HG02588 (cell line): Measurements from ENCODE around the gene NBAS.
"Not testable (repeated sequence)": the region's sequence is repeated elsewhere in the genome, so short reads cannot be mapped to it uniquely, and the experiment has no call there.

Source experiments
- ATAC-seq: cut with Tn5 transposase; IDR thresholded peaks from one replicate; pipeline ENCODE4 v1.9.1; 2021; ENCODE audit warnings: mild to moderate bottlenecking, moderate library complexity; ENCODE audit not compliant: unreplicated experiment

The NBAS gene

DNA sequence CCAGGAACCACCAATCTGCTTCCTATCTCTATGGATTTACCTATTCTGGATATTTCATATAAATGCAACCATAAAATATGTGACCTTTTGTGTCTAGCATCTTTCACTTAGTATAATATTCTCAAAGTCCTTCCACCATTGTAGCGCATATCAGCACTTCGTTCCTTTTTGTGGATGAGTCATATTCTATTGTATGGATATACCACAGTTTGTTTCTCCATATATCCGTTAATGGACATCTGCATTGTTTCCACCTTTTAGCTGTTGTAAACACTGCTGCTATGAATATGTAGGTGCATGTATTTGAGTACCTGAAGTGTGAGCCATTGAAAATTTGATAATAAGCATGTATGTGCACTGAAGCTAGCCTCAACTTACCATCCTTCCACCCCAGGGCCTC lies 80.1 kb downstream of the NBAS start:
- no peak for ATAC-seq

- ATAC-seq, result no peak
Measured at GRCh38 chr2:15480552-15480951, 80.6 kb downstream of the NBAS start.

- no peak for ATAC-seq
Measured at GRCh38 chr2:15472876-15473275, 88.3 kb downstream of the NBAS start.

DNA sequence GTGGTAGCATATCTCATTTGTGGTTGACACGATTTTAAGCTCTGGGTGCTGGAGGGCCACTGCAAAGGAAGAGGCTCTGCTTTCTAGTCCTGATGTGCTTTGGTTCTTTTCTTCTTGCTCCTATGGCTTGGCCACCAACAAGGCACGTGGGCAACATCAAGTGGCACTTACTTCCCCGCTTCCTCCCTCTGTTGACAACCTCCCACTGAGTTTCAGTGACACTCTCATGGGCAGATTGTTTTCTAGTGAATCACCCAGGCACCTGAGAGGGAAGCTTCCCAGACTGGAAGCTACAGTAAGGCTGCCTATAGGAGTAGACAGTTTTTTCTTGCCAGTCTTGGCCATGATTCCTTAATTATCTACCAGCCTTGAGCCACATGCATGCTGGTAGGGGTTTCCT lies 89.0 kb downstream of the NBAS start:
- ATAC-seq, result no peak

GRCh38 chr2:15471606-15472005 lies 89.5 kb downstream of the NBAS start:
- ATAC-seq, result no peak

DNA sequence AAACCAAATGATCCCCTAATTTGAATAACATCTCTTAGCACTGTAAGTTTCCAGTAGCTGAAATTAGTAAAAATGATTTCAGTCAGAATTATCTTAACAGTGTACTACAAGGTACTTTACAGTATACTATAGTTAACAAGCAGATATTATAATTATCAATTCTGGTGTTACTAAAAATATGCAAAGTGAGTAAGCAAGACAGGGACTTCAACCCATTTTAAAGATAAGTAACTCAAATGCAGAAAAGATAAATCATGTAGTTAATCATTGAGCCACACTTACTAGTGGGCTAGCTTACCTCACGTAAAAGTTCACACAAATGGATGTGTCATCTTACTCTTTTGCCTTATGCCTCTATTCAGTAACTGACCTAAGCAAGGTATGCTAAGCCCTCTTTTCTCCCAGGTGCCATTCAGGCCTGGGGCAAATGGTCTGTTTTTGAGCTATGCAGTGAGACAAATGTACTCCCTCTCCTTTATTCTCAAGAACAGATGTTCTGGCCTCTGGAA lies 101.0 kb downstream of the NBAS start:
- ATAC-seq, result no peak

GRCh38 chr2:15458277-15458676 lies 102.9 kb downstream of the NBAS start:
- ATAC-seq, result no peak

GRCh38 chr2:15457868-15458267 lies 103.3 kb downstream of the NBAS start:
- ATAC-seq, result no peak

GRCh38 chr2:15456352-15456751 lies 104.8 kb downstream of the NBAS start:
- no peak for ATAC-seq

DNA sequence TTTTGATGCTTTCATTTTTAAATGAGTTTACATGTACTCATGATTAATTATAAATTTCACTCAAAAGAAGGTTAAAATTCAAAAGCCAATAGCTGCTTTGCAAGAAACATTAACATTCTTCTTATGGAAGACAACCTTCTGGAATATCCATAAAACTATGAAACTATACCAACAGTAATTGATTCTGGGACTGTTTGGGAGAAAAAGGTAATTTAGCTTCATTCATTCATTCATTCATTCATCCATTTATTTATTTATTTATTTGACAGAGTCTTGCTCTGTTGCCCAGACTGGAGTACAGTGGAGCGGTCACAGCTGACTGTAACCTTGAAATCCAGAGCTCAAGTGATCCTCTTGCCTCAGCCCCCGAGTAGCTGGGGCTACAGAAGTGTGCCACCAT lies 110.3 kb downstream of the NBAS start:
- no peak for ATAC-seq

- ATAC-seq, result no peak
Measured at GRCh38 chr2:15449556-15450236, 111.4 kb downstream of the NBAS start.

DNA sequence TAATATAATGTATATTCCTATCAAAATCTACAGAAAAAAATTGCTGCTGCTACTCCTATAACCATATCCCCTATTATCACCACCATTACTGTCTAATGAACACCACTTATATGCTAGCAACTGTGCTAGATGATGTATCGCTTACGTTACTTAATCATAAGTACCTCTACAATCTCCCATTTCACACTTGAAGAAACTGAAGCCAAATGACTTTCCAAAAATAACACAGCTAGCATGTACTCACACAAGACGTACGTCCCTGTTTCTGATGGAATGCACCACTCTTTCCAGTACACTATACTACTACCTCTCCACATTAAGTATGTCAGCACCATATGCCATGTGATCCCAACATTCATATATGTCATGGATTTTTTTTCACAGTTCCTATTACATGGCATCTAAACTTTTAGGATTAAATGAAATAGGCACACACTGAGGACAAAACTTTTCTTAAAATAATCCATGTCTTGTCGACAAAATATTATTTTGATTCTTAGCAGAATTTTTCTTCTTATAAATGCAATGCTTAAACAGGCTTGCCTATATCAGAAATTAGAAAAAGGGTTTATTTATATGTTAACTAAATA lies 112.8 kb downstream of the NBAS start:
- no peak for ATAC-seq

GRCh38 chr2:15447381-15447780 lies 113.8 kb downstream of the NBAS start:
- no peak for ATAC-seq

DNA sequence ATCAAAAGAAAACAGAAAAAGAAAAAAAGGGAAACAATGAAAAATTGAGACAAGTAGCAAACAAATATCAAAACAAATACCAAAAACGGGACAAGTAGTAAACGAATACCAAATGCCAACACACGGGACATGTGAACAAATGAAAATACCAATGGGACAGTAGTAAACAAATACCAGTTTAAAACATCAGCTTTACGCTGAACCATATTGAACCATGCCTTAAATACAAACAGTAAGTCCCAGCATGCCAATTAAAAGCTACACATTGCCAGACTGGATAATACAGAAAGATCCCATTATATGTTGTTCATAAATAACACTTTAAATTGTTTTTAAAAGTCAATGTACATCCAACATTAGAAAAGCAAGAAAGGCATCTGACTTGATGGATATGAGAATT lies 114.2 kb downstream of the NBAS start:
- ATAC-seq, result no peak

DNA sequence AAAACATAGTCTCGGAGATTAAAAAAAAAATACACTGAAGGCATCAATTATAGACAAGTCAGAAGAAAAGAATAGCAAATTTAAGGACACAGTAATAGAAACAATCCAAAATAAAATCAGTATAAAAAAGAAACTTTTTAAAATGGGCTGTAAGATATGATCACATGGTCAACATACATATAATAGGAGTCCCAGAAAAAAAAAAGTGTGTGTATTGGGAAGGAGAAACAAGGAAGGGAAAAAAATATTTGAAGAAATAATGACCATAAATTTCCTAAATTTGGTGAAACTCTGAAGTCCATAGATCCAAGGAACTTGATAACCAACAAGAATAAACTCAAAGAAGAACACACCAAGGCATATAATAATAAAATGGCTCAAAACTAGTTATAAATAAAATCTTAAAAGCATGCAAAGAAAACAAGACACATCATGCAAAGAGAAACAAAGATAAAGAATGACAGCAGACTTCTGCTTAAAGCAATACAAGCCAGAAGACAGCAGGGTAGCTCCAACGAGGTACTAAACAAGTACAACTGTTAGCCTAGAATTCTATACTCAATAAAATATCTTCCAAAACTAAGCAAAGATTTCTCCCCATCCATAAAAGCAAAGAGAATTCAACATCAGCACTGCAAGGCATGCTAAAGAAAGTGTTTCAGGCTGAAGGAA lies 115.1 kb downstream of the NBAS start:
- ATAC-seq, result no peak

DNA sequence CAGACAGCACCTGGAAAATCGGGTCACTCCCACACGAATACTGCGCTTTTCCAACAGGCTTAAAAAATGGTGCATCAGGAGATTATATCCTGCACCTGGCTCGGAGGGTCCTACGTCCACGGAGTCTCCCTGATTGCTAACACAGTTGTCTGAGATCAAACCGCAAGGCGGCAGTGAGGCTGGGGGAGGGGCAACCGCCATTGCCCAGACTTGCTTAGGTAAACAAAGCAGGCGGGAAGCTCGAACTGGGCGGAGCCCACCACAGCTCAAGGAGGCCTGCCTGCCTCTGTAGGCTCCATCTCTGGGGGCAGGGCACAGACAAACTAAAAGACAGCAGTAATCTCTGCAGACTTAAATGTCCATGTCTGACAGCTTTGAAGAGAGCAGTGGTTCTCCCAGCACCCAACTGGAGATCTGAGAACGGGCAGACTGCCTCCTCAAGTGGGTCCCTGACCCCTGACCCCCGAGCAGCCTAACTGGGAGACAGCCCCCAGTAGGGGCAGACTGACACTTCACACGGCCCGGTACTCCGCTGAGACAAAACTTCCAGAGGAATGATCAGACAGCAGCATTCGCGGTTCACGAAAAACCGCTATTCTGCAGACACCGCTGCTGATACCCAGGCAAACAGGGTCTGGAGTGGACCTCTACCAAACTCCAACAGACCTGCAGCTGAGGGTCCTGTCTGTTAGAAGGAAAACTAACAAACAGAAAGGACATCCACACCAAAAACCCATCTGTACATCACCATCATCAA lies 121.2 kb downstream of the NBAS start:
- not testable (repeated sequence) for ATAC-seq

GRCh38 chr2:15439366-15439765 lies 121.8 kb downstream of the NBAS start:
- not testable (repeated sequence) for ATAC-seq

DNA sequence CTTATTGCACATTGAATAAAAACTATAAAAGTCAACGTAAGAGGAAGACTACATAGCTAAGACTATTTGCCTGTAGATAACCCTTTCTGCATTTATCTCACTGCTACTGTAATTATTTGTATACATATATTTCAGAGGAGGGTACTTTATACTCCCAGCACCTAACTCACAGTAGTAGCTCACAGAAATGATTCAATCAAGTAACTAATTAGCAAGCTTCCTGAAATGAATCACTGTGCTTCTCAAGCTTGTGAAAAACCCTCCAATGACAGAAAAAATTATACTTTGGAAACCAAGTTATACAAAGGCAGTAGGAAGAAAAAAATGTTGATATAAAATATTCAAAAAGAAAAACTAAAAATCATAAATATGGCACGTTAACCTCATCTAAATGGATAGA lies 124.9 kb downstream of the NBAS start:
- ATAC-seq, result no peak

DNA sequence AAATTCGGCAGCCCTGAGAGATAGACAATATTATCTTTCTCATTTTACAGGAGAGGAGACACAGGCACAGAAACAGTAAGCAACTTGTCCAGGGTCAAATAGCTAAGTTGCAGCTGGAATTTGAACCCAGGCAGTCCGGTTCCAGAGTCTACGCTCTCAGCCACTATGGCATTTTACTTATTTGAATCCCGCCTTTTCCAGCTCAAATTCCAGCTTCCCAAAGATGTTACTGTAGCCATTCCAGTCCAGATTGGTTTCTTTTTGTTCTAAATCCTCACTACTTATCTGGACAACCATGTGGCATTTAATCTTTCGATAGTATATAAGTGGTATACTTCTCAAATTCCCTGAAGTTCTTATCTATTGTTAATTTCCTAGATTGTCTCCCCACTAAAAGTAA lies 125.7 kb downstream of the NBAS start:
- no peak for ATAC-seq

GRCh38 chr2:15432642-15433256 lies 128.4 kb downstream of the NBAS start:
- ATAC-seq, result no peak

- no peak for ATAC-seq
Measured at GRCh38 chr2:15429032-15429431, 132.1 kb downstream of the NBAS start.
